Measurements from ENCODE around the gene CA10. TPM values are rescaled to one million over a fixed set of nuclear protein-coding genes. Genes with fewer than 3 reads are reported as not detected.

The CA10 gene
- total RNA-seq, 1 experiment from 2014 or later: 0.46 TPM

DNA sequence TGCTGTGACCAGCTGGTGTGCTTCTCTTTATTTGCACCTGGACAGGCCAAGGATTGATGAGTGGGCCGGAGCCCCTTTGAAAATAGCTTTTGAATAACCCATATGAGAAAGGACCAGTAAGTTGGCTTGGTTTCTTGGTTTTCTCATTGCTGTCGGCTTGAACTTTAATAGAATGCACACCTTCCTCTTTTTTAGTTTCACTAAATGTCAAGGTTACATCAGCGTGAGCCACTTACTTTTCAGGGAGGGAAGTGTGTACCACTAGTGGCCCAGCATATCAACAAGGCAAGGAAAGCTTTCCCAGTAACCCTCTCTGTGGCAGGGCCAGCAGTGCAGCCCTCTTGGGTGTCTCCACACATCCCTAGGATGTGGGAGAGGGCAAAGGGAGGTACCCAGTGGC is 433.3 kb downstream of the CA10 start:
- no peaks in the 10 kb centered on the region for H3K27me3 Mint-ChIP-seq (ENCODE audit: low read depth)
- H3K4me1 Mint-ChIP-seq: no peaks in the 10 kb centered on the region
- Histone ChIP-seq H3K23ac (ENCODE audit: insufficient read length, low read depth, low read length) (no peak overlapping the region), H3K4ac (ENCODE audit: low read depth, low read length) (no peak overlapping the region), H3K14ac (ENCODE audit: insufficient read depth, low read length) (no peak overlapping the region), H3K79me1 (ENCODE audit: insufficient read depth, low read depth, low read length, poor library complexity, severe bottlenecking) (no peaks in the 10 kb centered on the region), H2BK20ac (ENCODE audit: low read depth, low read length, poor library complexity, severe bottlenecking) (no peak overlapping the region), H3K4me1 (ENCODE audit: insufficient read depth, low read length) (no peaks in the 10 kb centered on the region), H4K8ac (replicated peaks; ENCODE audit: insufficient read length, low read depth, low read length) (no peak overlapping the region), H3K4me2 (ENCODE audit: insufficient read depth, insufficient read length, low read length) (no peak overlapping the region), H2AK5ac (ENCODE audit: insufficient read length, low read length) (no peak overlapping the region), H2BK12ac (ENCODE audit: insufficient read length, low read depth, low read length) (no peak overlapping the region), H4K91ac (ENCODE audit: insufficient read length, low read depth, low read length) (no peak overlapping the region), H3K27me3 (ENCODE audit: insufficient read depth, low read length) (no peaks in the 10 kb centered on the region), H4K20me1 (ENCODE audit: control insufficient read depth, insufficient read depth, insufficient read length) (no peaks in the 10 kb centered on the region), H3K9me3 (ENCODE audit: control insufficient read depth, low read depth, low read length) (no peaks in the 10 kb centered on the region), H3K56ac (ENCODE audit: insufficient read length, low read depth, low read length) (no peak overlapping the region), H3K9ac (ENCODE audit: extremely low read depth, insufficient read length, low read length) (no peak overlapping the region), H4K5ac (ENCODE audit: insufficient read length, low read depth, low read length) (no peak overlapping the region), H2BK15ac (ENCODE audit: low read depth, low read length) (no peak overlapping the region), H3K23me2 (ENCODE audit: insufficient read length, low read depth, low read length, poor library complexity, severe bottlenecking) (no peaks in the 10 kb centered on the region), H3T11ph (ENCODE audit: low read length) (no peak overlapping the region), H3K79me2 (ENCODE audit: insufficient read depth, low read length) (no peaks in the 10 kb centered on the region), H2BK120ac (ENCODE audit: low read depth, low read length, poor library complexity, severe bottlenecking) (no peak overlapping the region), H3K18ac (ENCODE audit: insufficient read length, low read depth, low read length) (no peak overlapping the region), H3K27ac (ENCODE audit: insufficient read length, low read depth, low read length) (no peak overlapping the region), H2BK5ac (ENCODE audit: insufficient read length, low read length) (no peak overlapping the region), H2AFZ (ENCODE audit: low read length) (no peak overlapping the region)
- TF ChIP-seq, protein P1, sequence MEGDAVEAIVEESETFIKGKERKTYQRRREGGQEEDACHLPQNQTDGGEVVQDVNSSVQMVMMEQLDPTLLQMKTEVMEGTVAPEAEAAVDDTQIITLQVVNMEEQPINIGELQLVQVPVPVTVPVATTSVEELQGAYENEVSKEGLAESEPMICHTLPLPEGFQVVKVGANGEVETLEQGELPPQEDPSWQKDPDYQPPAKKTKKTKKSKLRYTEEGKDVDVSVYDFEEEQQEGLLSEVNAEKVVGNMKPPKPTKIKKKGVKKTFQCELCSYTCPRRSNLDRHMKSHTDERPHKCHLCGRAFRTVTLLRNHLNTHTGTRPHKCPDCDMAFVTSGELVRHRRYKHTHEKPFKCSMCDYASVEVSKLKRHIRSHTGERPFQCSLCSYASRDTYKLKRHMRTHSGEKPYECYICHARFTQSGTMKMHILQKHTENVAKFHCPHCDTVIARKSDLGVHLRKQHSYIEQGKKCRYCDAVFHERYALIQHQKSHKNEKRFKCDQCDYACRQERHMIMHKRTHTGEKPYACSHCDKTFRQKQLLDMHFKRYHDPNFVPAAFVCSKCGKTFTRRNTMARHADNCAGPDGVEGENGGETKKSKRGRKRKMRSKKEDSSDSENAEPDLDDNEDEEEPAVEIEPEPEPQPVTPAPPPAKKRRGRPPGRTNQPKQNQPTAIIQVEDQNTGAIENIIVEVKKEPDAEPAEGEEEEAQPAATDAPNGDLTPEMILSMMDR (conservative IDR thresholded peaks at IDR 0.05): no peak
- no peaks in the 10 kb centered on the region for H3K9me3 Mint-ChIP-seq
- no peak overlapping the region for H3K4me3 Mint-ChIP-seq
- no peaks in the 10 kb centered on the region for H3K36me3 Mint-ChIP-seq (ENCODE audit: insufficient read depth in 1 of 3, low read depth in 3 of 3)
- no peak overlapping the region for H3K27ac Mint-ChIP-seq
- WGBS (ENCODE audit: extremely low coverage, insufficient read length, low lambda C conversion rate): no CpG with 5 or more reads among the region's 3 CpGs
- no peak for DNase-seq

Measured in H9 (cell line).